ENCODE results near the gene ILK. TPM values are rescaled to one million over a fixed set of nuclear protein-coding genes. Genes with fewer than 3 reads are reported as not detected.

ILK gene
- total and polyA plus RNA-seq, 10 of the 15 experiments (the other 5 are each of a cell fraction or from before 2014, with no cell fraction given) = 51.8 to 163 (median 92.0) TPM

DNA sequence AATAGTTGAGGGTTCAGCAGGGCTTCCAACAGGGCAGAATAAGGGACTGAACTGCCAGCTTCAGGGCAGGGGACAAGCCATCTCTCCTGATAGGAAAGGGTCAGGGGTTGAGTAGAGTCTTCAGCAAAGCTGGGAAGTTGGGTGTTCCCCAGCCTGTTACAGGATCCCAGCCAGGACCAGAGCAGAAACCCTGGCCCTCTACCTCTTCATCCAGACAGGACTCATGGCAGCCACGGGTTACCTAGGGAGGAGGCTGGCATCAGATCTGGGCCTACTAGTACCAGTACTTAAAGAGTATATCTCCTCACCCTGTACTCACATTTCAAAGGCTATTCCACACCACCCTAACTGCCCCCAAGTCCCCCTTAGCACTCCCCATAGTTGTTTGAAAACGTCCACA is 10.9 kb downstream of the ILK start (continued):
- TF ChIP-seq, protein P1, sequence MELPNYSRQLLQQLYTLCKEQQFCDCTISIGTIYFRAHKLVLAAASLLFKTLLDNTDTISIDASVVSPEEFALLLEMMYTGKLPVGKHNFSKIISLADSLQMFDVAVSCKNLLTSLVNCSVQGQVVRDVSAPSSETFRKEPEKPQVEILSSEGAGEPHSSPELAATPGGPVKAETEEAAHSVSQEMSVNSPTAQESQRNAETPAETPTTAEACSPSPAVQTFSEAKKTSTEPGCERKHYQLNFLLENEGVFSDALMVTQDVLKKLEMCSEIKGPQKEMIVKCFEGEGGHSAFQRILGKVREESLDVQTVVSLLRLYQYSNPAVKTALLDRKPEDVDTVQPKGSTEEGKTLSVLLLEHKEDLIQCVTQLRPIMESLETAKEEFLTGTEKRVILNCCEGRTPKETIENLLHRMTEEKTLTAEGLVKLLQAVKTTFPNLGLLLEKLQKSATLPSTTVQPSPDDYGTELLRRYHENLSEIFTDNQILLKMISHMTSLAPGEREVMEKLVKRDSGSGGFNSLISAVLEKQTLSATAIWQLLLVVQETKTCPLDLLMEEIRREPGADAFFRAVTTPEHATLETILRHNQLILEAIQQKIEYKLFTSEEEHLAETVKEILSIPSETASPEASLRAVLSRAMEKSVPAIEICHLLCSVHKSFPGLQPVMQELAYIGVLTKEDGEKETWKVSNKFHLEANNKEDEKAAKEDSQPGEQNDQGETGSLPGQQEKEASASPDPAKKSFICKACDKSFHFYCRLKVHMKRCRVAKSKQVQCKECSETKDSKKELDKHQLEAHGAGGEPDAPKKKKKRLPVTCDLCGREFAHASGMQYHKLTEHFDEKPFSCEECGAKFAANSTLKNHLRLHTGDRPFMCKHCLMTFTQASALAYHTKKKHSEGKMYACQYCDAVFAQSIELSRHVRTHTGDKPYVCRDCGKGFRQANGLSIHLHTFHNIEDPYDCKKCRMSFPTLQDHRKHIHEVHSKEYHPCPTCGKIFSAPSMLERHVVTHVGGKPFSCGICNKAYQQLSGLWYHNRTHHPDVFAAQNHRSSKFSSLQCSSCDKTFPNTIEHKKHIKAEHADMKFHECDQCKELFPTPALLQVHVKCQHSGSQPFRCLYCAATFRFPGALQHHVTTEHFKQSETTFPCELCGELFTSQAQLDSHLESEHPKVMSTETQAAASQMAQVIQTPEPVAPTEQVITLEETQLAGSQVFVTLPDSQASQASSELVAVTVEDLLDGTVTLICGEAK (IDR thresholded peaks at IDR 0.05; ENCODE audit: borderline replicate concordance) = no peak
- TF ChIP-seq, protein P2, sequence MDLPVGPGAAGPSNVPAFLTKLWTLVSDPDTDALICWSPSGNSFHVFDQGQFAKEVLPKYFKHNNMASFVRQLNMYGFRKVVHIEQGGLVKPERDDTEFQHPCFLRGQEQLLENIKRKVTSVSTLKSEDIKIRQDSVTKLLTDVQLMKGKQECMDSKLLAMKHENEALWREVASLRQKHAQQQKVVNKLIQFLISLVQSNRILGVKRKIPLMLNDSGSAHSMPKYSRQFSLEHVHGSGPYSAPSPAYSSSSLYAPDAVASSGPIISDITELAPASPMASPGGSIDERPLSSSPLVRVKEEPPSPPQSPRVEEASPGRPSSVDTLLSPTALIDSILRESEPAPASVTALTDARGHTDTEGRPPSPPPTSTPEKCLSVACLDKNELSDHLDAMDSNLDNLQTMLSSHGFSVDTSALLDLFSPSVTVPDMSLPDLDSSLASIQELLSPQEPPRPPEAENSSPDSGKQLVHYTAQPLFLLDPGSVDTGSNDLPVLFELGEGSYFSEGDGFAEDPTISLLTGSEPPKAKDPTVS (IDR thresholded peaks at IDR 0.05; ENCODE audit: low read depth, low read length) = no peak
- TF ChIP-seq JUNB (IDR thresholded peaks at IDR 0.05) = no peak
- TF ChIP-seq, protein P3, sequence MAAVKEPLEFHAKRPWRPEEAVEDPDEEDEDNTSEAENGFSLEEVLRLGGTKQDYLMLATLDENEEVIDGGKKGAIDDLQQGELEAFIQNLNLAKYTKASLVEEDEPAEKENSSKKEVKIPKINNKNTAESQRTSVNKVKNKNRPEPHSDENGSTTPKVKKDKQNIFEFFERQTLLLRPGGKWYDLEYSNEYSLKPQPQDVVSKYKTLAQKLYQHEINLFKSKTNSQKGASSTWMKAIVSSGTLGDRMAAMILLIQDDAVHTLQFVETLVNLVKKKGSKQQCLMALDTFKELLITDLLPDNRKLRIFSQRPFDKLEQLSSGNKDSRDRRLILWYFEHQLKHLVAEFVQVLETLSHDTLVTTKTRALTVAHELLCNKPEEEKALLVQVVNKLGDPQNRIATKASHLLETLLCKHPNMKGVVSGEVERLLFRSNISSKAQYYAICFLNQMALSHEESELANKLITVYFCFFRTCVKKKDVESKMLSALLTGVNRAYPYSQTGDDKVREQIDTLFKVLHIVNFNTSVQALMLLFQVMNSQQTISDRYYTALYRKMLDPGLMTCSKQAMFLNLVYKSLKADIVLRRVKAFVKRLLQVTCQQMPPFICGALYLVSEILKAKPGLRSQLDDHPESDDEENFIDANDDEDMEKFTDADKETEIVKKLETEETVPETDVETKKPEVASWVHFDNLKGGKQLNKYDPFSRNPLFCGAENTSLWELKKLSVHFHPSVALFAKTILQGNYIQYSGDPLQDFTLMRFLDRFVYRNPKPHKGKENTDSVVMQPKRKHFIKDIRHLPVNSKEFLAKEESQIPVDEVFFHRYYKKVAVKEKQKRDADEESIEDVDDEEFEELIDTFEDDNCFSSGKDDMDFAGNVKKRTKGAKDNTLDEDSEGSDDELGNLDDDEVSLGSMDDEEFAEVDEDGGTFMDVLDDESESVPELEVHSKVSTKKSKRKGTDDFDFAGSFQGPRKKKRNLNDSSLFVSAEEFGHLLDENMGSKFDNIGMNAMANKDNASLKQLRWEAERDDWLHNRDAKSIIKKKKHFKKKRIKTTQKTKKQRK (IDR thresholded peaks at IDR 0.05; ENCODE audit: low read depth, low read length) = no peak

Data from GM12878 (cell line).